ENCODE data around the gene RPA1.
A peak's percentile ranks its signal among the peaks of the same experiment; 100 is the strongest.

RPA1 gene

GRCh38 chr17:1871756-1872155 is 42.0 kb downstream of the RPA1 start:
- peak; percentile 13 for DNase-seq
- H3K4me1 ChIP-seq (ENCODE audit: control insufficient read depth, low read depth, low read length) = no peaks in the 10 kb centered on the region

GRCh38 chr17:1872254-1872653 is 42.4 kb downstream of the RPA1 start:
- Histone ChIP-seq H3K27ac (ENCODE audit: low read depth, low read length) (no peak overlapping the region), H2BK15ac (replicated peaks; ENCODE audit: low read depth) (no peak overlapping the region), H4K5ac (ENCODE audit: low read length) (no peak overlapping the region), H3K18ac (ENCODE audit: low read length) (no peak overlapping the region), H3K79me2 (ENCODE audit: control insufficient read depth, insufficient read depth, low read length) (no peaks in the 10 kb centered on the region), H3K56ac (ENCODE audit: low read length) (no peak overlapping the region), H3K27me3 (ENCODE audit: insufficient read depth, low read length, poor library complexity) (no peaks in the 10 kb centered on the region), H3K79me1 (ENCODE audit: low read length) (peaks cover 2% of the 10 kb centered on the region), H3K23ac (ENCODE audit: low read length) (no peak overlapping the region), H3K4me1 (ENCODE audit: control insufficient read depth, low read depth, low read length) (no peaks in the 10 kb centered on the region), H2AK5ac (ENCODE audit: low read length) (no peak overlapping the region), H3K4me3 (ENCODE audit: low read length) (no peak overlapping the region), H3K4ac (ENCODE audit: low read depth, low read length) (no peak overlapping the region), H3K9ac (ENCODE audit: low read length) (no peak overlapping the region), H2BK120ac (ENCODE audit: low read depth, low read length) (no peak overlapping the region), H3K4me2 (ENCODE audit: low read length) (no peak overlapping the region), H2BK5ac (ENCODE audit: low read length) (no peak overlapping the region), H4K8ac (ENCODE audit: low read depth, low read length) (no peak overlapping the region), H3K36me3 (ENCODE audit: control insufficient read depth, insufficient read depth, low read length) (peaks cover 13% of the 10 kb centered on the region)
- no CpG with 5 or more reads among the region's 12 CpGs for WGBS (ENCODE audit: extremely low coverage, insufficient coverage, low lambda C conversion rate)
- DNase-seq = no peak

More at GRCh38 chr17:1871756-1872155, 42.0 kb downstream of the RPA1 start:
- Histone ChIP-seq H3K4ac (ENCODE audit: low read depth, low read length) (no peak overlapping the region), H3K4me2 (ENCODE audit: low read length) (no peak overlapping the region), H3K79me1 (ENCODE audit: low read length) (peaks cover 2% of the 10 kb centered on the region), H2AK5ac (ENCODE audit: low read length) (no peak overlapping the region), H3K4me3 (ENCODE audit: low read length) (no peak overlapping the region), H3K23ac (ENCODE audit: low read length) (no peak overlapping the region), H3K27ac (ENCODE audit: low read depth, low read length) (no peak overlapping the region), H3K36me3 (ENCODE audit: control insufficient read depth, insufficient read depth, low read length) (peaks cover 13% of the 10 kb centered on the region), H3K27me3 (ENCODE audit: insufficient read depth, low read length, poor library complexity) (no peaks in the 10 kb centered on the region), H2BK5ac (ENCODE audit: low read length) (no peak overlapping the region), H3K79me2 (ENCODE audit: control insufficient read depth, insufficient read depth, low read length) (no peaks in the 10 kb centered on the region), H4K8ac (ENCODE audit: low read depth, low read length) (no peak overlapping the region), H2BK120ac (ENCODE audit: low read depth, low read length) (no peak overlapping the region), H2BK15ac (replicated peaks; ENCODE audit: low read depth) (no peak overlapping the region), H3K56ac (ENCODE audit: low read length) (no peak overlapping the region), H4K5ac (ENCODE audit: low read length) (no peak overlapping the region), H3K18ac (ENCODE audit: low read length) (no peak overlapping the region), H3K9ac (ENCODE audit: low read length) (no peak overlapping the region)
- no CpG with 5 or more reads among the region's 5 CpGs for WGBS (ENCODE audit: extremely low coverage, insufficient coverage, low lambda C conversion rate)

GRCh38 chr17:1872976-1873375 is 43.2 kb downstream of the RPA1 start:
- no peaks in the 10 kb centered on the region for H3K79me2 ChIP-seq (ENCODE audit: control insufficient read depth, insufficient read depth, low read length)
- H3K36me3 ChIP-seq (ENCODE audit: control insufficient read depth, insufficient read depth, low read length) = peaks cover 14% of the 10 kb centered on the region
- peaks cover 2% of the 10 kb centered on the region for H3K79me1 ChIP-seq (ENCODE audit: low read length)
- WGBS (ENCODE audit: extremely low coverage, insufficient coverage, low lambda C conversion rate) = no CpG with 5 or more reads among the region's 4 CpGs
- H2BK120ac ChIP-seq (ENCODE audit: low read depth, low read length) = no peak overlapping the region
- no peak for DNase-seq
- no peak overlapping the region for H3K4me2 ChIP-seq (ENCODE audit: low read length)
- H3K4me3 ChIP-seq (ENCODE audit: low read length) = no peak overlapping the region
- H2BK5ac ChIP-seq (ENCODE audit: low read length) = no peak overlapping the region
- H3K23ac ChIP-seq (ENCODE audit: low read length) = no peak overlapping the region
- no peak overlapping the region for H3K4ac ChIP-seq (ENCODE audit: low read depth, low read length)
- H3K27ac ChIP-seq (ENCODE audit: low read depth, low read length) = no peak overlapping the region
- no peak overlapping the region for H3K18ac ChIP-seq (ENCODE audit: low read length)
- H3K27me3 ChIP-seq (ENCODE audit: insufficient read depth, low read length, poor library complexity) = no peaks in the 10 kb centered on the region
- H4K5ac ChIP-seq (ENCODE audit: low read length) = no peak overlapping the region
- no peak overlapping the region for H2BK15ac ChIP-seq (replicated peaks; ENCODE audit: low read depth)
- H2AK5ac ChIP-seq (ENCODE audit: low read length) = no peak overlapping the region
- no peak overlapping the region for H4K8ac ChIP-seq (ENCODE audit: low read depth, low read length)
- no peaks in the 10 kb centered on the region for H3K4me1 ChIP-seq (ENCODE audit: control insufficient read depth, low read depth, low read length)
- H3K9ac ChIP-seq (ENCODE audit: low read length) = no peak overlapping the region
- H3K56ac ChIP-seq (ENCODE audit: low read length) = no peak overlapping the region

GRCh38 chr17:1873418-1873817 is 43.6 kb downstream of the RPA1 start:
- Histone ChIP-seq H3K4me2 (ENCODE audit: low read length) (no peak overlapping the region), H3K36me3 (ENCODE audit: control insufficient read depth, insufficient read depth, low read length) (peaks cover 14% of the 10 kb centered on the region), H3K27ac (ENCODE audit: low read depth, low read length) (no peak overlapping the region), H2AK5ac (ENCODE audit: low read length) (no peak overlapping the region), H3K18ac (ENCODE audit: low read length) (no peak overlapping the region), H2BK120ac (ENCODE audit: low read depth, low read length) (no peak overlapping the region), H3K4me1 (ENCODE audit: control insufficient read depth, low read depth, low read length) (no peaks in the 10 kb centered on the region), H3K4me3 (ENCODE audit: low read length) (no peak overlapping the region), H4K5ac (ENCODE audit: low read length) (no peak overlapping the region), H3K56ac (ENCODE audit: low read length) (no peak overlapping the region), H2BK5ac (ENCODE audit: low read length) (no peak overlapping the region), H4K8ac (ENCODE audit: low read depth, low read length) (no peak overlapping the region), H3K79me1 (ENCODE audit: low read length) (peaks cover 2% of the 10 kb centered on the region), H3K79me2 (ENCODE audit: control insufficient read depth, insufficient read depth, low read length) (no peaks in the 10 kb centered on the region), H3K23ac (ENCODE audit: low read length) (no peak overlapping the region), H3K27me3 (ENCODE audit: insufficient read depth, low read length, poor library complexity) (no peaks in the 10 kb centered on the region), H3K9ac (ENCODE audit: low read length) (no peak overlapping the region), H2BK15ac (replicated peaks; ENCODE audit: low read depth) (no peak overlapping the region), H3K4ac (ENCODE audit: low read depth, low read length) (no peak overlapping the region)
- no CpG with 5 or more reads among the region's 9 CpGs for WGBS (ENCODE audit: extremely low coverage, insufficient coverage, low lambda C conversion rate)
- DNase-seq = no peak

GRCh38 chr17:1875597-1875996 is 45.8 kb downstream of the RPA1 start:
- Histone ChIP-seq H3K9ac (ENCODE audit: low read length) (no peak overlapping the region), H4K8ac (ENCODE audit: low read depth, low read length) (no peak overlapping the region)

GRCh38 chr17:1878419-1879121 is 48.8 kb downstream of the RPA1 start:
- H2BK5ac ChIP-seq (ENCODE audit: low read length) = no peak overlapping the region
- no peak for DNase-seq
- no peak overlapping the region for H3K18ac ChIP-seq (ENCODE audit: low read length)
- H3K4me1 ChIP-seq (ENCODE audit: control insufficient read depth, low read depth, low read length) = no peaks in the 10 kb centered on the region
- no peak overlapping the region for H3K4ac ChIP-seq (ENCODE audit: low read depth, low read length)
- H2AK5ac ChIP-seq (ENCODE audit: low read length) = no peak overlapping the region
- no peak overlapping the region for H4K5ac ChIP-seq (ENCODE audit: low read length)
- no peak overlapping the region for H3K4me3 ChIP-seq (ENCODE audit: low read length)
- no CpG with 5 or more reads among the region's 17 CpGs for WGBS (ENCODE audit: extremely low coverage, insufficient coverage, low lambda C conversion rate)
- H3K27me3 ChIP-seq (ENCODE audit: insufficient read depth, low read length, poor library complexity) = no peaks in the 10 kb centered on the region
- no peak overlapping the region for H3K56ac ChIP-seq (ENCODE audit: low read length)
- no peak overlapping the region for H2BK120ac ChIP-seq (ENCODE audit: low read depth, low read length)
- H3K9ac ChIP-seq (ENCODE audit: low read length) = no peak overlapping the region
- peaks cover 14% of the 10 kb centered on the region for H3K36me3 ChIP-seq (ENCODE audit: control insufficient read depth, insufficient read depth, low read length)
- H3K79me1 ChIP-seq (ENCODE audit: low read length) = no peaks in the 10 kb centered on the region
- H3K27ac ChIP-seq (ENCODE audit: low read depth, low read length) = no peak overlapping the region
- no peaks in the 10 kb centered on the region for H3K79me2 ChIP-seq (ENCODE audit: control insufficient read depth, insufficient read depth, low read length)
- H3K4me2 ChIP-seq (ENCODE audit: low read length) = no peak overlapping the region
- no peak overlapping the region for H4K8ac ChIP-seq (ENCODE audit: low read depth, low read length)
- H3K23ac ChIP-seq (ENCODE audit: low read length) = no peak overlapping the region
- H2BK15ac ChIP-seq (replicated peaks; ENCODE audit: low read depth) = no peak overlapping the region

More at GRCh38 chr17:1875597-1875996, 45.8 kb downstream of the RPA1 start:
- Histone ChIP-seq H3K27ac (ENCODE audit: low read depth, low read length) (no peak overlapping the region), H2BK15ac (replicated peaks; ENCODE audit: low read depth) (no peak overlapping the region), H3K4me1 (ENCODE audit: control insufficient read depth, low read depth, low read length) (no peaks in the 10 kb centered on the region), H3K79me1 (ENCODE audit: low read length) (peaks cover 2% of the 10 kb centered on the region), H3K4me2 (ENCODE audit: low read length) (no peak overlapping the region), H3K4me3 (ENCODE audit: low read length) (no peak overlapping the region), H2BK5ac (ENCODE audit: low read length) (no peak overlapping the region), H2AK5ac (ENCODE audit: low read length) (no peak overlapping the region), H4K5ac (ENCODE audit: low read length) (no peak overlapping the region), H3K56ac (ENCODE audit: low read length) (no peak overlapping the region), H2BK120ac (ENCODE audit: low read depth, low read length) (no peak overlapping the region), H3K18ac (ENCODE audit: low read length) (no peak overlapping the region), H3K23ac (ENCODE audit: low read length) (no peak overlapping the region), H3K36me3 (ENCODE audit: control insufficient read depth, insufficient read depth, low read length) (peaks cover 17% of the 10 kb centered on the region), H3K27me3 (ENCODE audit: insufficient read depth, low read length, poor library complexity) (no peaks in the 10 kb centered on the region), H3K4ac (ENCODE audit: low read depth, low read length) (no peak overlapping the region), H3K79me2 (ENCODE audit: control insufficient read depth, insufficient read depth, low read length) (no peaks in the 10 kb centered on the region)
- no CpG with 5 or more reads among the region's 4 CpGs for WGBS (ENCODE audit: extremely low coverage, insufficient coverage, low lambda C conversion rate)
- no peak for DNase-seq
